ENCODE measurements around the gene KIF5A.

DNA sequence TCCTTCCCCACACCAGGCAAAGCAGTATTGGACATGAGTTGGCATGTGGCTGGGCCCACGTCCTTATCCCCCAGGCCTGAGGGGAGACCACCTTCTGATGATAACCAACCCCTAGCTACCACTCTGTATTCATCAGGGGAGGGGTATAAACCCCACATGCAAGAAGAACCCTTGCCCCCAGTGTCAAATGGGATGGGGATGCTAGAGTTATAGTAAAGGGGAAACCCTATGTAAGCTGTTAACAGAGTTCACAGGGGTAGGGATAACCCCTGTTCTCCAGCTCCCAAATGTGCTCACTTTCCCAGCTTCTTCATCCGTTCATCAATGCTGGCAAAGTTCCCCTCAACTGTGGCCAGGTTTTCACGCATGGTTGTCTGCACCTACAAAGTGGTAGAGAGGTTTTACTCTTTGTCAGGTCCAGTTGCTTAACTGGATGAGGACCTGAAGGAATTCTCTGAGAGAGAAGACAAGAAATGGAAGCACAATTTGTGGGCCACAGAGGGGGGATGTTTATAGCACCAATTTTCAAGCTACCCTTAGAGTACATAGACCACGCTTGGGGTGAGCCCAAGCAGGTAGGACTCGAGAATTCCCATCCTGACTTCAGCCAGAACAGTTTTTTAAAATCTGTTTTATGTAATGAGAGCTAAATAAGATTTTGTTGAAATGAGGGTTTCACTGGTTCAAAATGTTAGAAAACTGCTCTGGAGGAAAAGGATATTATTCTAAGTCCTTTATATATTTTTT, 19.3 kb upstream of the KIF5A start:
- TF ChIP-seq POLR2A (IDR thresholded peaks at IDR 0.05; ENCODE audit: low read depth, low read length) (no peak), TAF1 (IDR thresholded peaks at IDR 0.05; ENCODE audit: borderline replicate concordance, low read depth, low read length) (no peak)

Data from GM12892 (cell line).